ENCODE results near the gene ARRB1.
"Not testable (repeated sequence)": the region's sequence is repeated elsewhere in the genome, so short reads cannot be mapped to it uniquely, and the experiment has no call there.

ARRB1 gene

GRCh38 chr11:75320643-75321042 lies 30.8 kb downstream of the ARRB1 start:
- no peak for DNase-seq (ENCODE audit: low spot score)

GRCh38 chr11:75320046-75320618 lies 31.3 kb downstream of the ARRB1 start:
- DNase-seq (ENCODE audit: low spot score): no peak

- DNase-seq (ENCODE audit: low spot score): no peak
These were observed 32.2 kb downstream of the ARRB1 start for GRCh38 chr11:75319035-75319877.

- no peak for DNase-seq (ENCODE audit: low spot score)
These were observed 33.9 kb downstream of the ARRB1 start for GRCh38 chr11:75317446-75318122.

GRCh38 chr11:75315439-75315805 lies 36.0 kb downstream of the ARRB1 start:
- no peak for DNase-seq (ENCODE audit: low spot score)

- DNase-seq (ENCODE audit: low spot score): no peak
These were observed 36.6 kb downstream of the ARRB1 start for GRCh38 chr11:75314771-75315438.

- no peak for DNase-seq (ENCODE audit: low spot score)
These were observed 37.8 kb downstream of the ARRB1 start for GRCh38 chr11:75313513-75314272.

- DNase-seq (ENCODE audit: low spot score): no peak
These were observed 39.1 kb downstream of the ARRB1 start for GRCh38 chr11:75312346-75312745.

- DNase-seq (ENCODE audit: low spot score): no peak
These were observed 39.6 kb downstream of the ARRB1 start for GRCh38 chr11:75311858-75312288.

- DNase-seq (ENCODE audit: low spot score): no peak
These were observed 42.5 kb downstream of the ARRB1 start for GRCh38 chr11:75308986-75309385.

- no peak for DNase-seq (ENCODE audit: low spot score)
These were observed 43.3 kb downstream of the ARRB1 start for GRCh38 chr11:75308116-75308515.

GRCh38 chr11:75307058-75307457 lies 44.4 kb downstream of the ARRB1 start:
- no peak for DNase-seq (ENCODE audit: low spot score)

- DNase-seq (ENCODE audit: low spot score): no peak
These were observed 44.9 kb downstream of the ARRB1 start for GRCh38 chr11:75306529-75306928.

- no peak for DNase-seq (ENCODE audit: low spot score)
These were observed 45.5 kb downstream of the ARRB1 start for GRCh38 chr11:75305993-75306392.

GRCh38 chr11:75305452-75305851 lies 46.0 kb downstream of the ARRB1 start:
- no peak for DNase-seq (ENCODE audit: low spot score)

GRCh38 chr11:75304941-75305340 lies 46.5 kb downstream of the ARRB1 start:
- not testable (repeated sequence) for DNase-seq (ENCODE audit: low spot score)

GRCh38 chr11:75303544-75304224 lies 47.8 kb downstream of the ARRB1 start:
- DNase-seq (ENCODE audit: low spot score): no peak

GRCh38 chr11:75302371-75302770 lies 49.1 kb downstream of the ARRB1 start:
- no peak for DNase-seq (ENCODE audit: low spot score)

GRCh38 chr11:75301601-75302345 lies 49.7 kb downstream of the ARRB1 start:
- no peak for DNase-seq (ENCODE audit: low spot score)

GRCh38 chr11:75301131-75301530 lies 50.3 kb downstream of the ARRB1 start:
- no peak for DNase-seq (ENCODE audit: low spot score)

GRCh38 chr11:75298976-75299260 lies 52.5 kb downstream of the ARRB1 start:
- DNase-seq (ENCODE audit: low spot score): no peak

Data from iPS-NIHi11 (cell line).